HEK293 (cell line): ENCODE data around the gene TRMT44.

Experiments used
- CTCF ChIA-PET: fragments of 350-600 bp; formaldehyde crosslinking; extraction: SDS; loops from one replicate; lab custom pipeline; 2021; ENCODE audit warnings: antibody characterized with exemption; lab: Yijun Ruan, JAX
- POLR2A ChIA-PET: fragments of 300-600 bp; formaldehyde crosslinking; extraction: SDS; loops from one replicate; lab custom pipeline; 2020; ENCODE audit warnings: antibody characterized with exemption, inconsistent platforms; lab: Yijun Ruan, JAX
- H3K27ac ChIP-seq: fragments of 200-500 bp; sonication (Bioruptor generic); 2 replicates; pipeline ENCODE4 v1.5.1; 2014; ENCODE audit warnings: low read depth, low read length, control low read depth, inconsistent platforms; ENCODE audit errors: extremely low read depth
- H3K36me3 ChIP-seq, 2 experiments: fragments of 200-500 bp in 1 of 2; sonication (Bioruptor generic) in 1 of 2; 1 replicate in 1 of 2; 2 replicates in 1 of 2; pipeline ENCODE4 v1.5.1; 2014 to 2017; ENCODE audit warnings: inconsistent platforms in 2 of 2, low read length in 2 of 2; ENCODE audit not compliant: control insufficient read depth in 2 of 2, insufficient read depth in 1 of 2
- H3K4me1 ChIP-seq: fragments of 200-500 bp; sonication (Bioruptor generic); 2 replicates; pipeline ENCODE4 v1.5.1; 2014; ENCODE audit warnings: mild to moderate bottlenecking, low read length, inconsistent platforms; ENCODE audit not compliant: control insufficient read depth, insufficient read depth
- H3K4me3 ChIP-seq: 2 replicates; pipeline ENCODE4 v1.5.1; 2011; ENCODE audit warnings: low read depth, mild to moderate bottlenecking, control low read depth, low read length, moderate library complexity
- H3K9me3 ChIP-seq: fragments of 200-500 bp; sonication (Bioruptor generic); 2 replicates; pipeline ENCODE4 v1.5.1; 2014; ENCODE audit warnings: low read depth, low read length, inconsistent platforms; ENCODE audit not compliant: control insufficient read depth, insufficient read depth
- BCL11B ChIP-seq: fragments of 450-650 bp; formaldehyde crosslinking; IDR thresholded peaks from 2 replicates; pipeline ENCODE4 v1.5.1; 2016; ENCODE audit warnings: low read depth, missing biosample characterization, missing genetic modification characterization
- GLI4 ChIP-seq: fragments of 450-650 bp; formaldehyde crosslinking; IDR thresholded peaks from 2 replicates; pipeline ENCODE4 v1.5.1; 2016; ENCODE audit warnings: missing biosample characterization, missing genetic modification characterization
- TCF7L2 ChIP-seq: IDR thresholded peaks from 2 replicates; pipeline ENCODE4 v1.6.1; 2011; ENCODE audit warnings: low read depth, mild to moderate bottlenecking, inconsistent platforms, low read length, moderate library complexity, borderline replicate concordance
- WT1 ChIP-seq: fragments of 450-650 bp; formaldehyde crosslinking; IDR thresholded peaks from 2 replicates; pipeline ENCODE4 v1.5.1; 2016; ENCODE audit warnings: missing biosample characterization, missing genetic modification characterization
- ZBTB26 ChIP-seq: fragments of 450-650 bp; formaldehyde crosslinking; optimal IDR thresholded peaks from 2 replicates; pipeline ENCODE3; 2016; ENCODE audit warnings: missing biosample characterization, mild to moderate bottlenecking, missing genetic modification characterization
- ZBTB49 ChIP-seq: fragments of 450-650 bp; formaldehyde crosslinking; IDR thresholded peaks from 2 replicates; pipeline ENCODE4 v1.5.1; 2016; ENCODE audit warnings: missing biosample characterization, missing genetic modification characterization, low read depth
- ZNF138 ChIP-seq: fragments of 450-650 bp; formaldehyde crosslinking; IDR thresholded peaks from 2 replicates; pipeline ENCODE4 v1.5.1; 2016; ENCODE audit warnings: missing biosample characterization, missing genetic modification characterization, borderline replicate concordance
- ZNF221 ChIP-seq: fragments of 450-650 bp; formaldehyde crosslinking; IDR thresholded peaks from 2 replicates; pipeline ENCODE4 v1.5.1; 2017; ENCODE audit warnings: missing biosample characterization, missing genetic modification characterization, borderline replicate concordance
- ZNF335 ChIP-seq: fragments of 450-650 bp; formaldehyde crosslinking; conservative IDR thresholded peaks from 2 replicates; pipeline ENCODE4 v1.5.1; 2016; ENCODE audit warnings: missing biosample characterization, missing genetic modification characterization
- ZNF514 ChIP-seq: fragments of 450-650 bp; formaldehyde crosslinking; IDR thresholded peaks from 2 replicates; pipeline ENCODE4 v1.5.1; 2016; ENCODE audit warnings: missing biosample characterization, missing genetic modification characterization
- ZNF529 ChIP-seq: fragments of 450-650 bp; formaldehyde crosslinking; IDR thresholded peaks from 2 replicates; pipeline ENCODE4 v1.5.1; 2017; ENCODE audit warnings: missing genetic modification characterization, missing biosample characterization; ENCODE audit not compliant: insufficient replicate concordance
- ZNF626 ChIP-seq: fragments of 450-650 bp; sonication (Bioruptor Pico); formaldehyde crosslinking; IDR thresholded peaks from 2 replicates; pipeline ENCODE4 v1.5.1; 2018; ENCODE audit warnings: missing biosample characterization, missing genetic modification characterization, inconsistent platforms
- TF ChIP-seq, protein P1 (sequence below): fragments of 450-650 bp; formaldehyde crosslinking; IDR thresholded peaks from 2 replicates; pipeline ENCODE4 v1.5.1; 2016; ENCODE audit warnings: missing biosample characterization, missing genetic modification characterization, borderline replicate concordance

Gene TRMT44

GRCh38 chr4:8391071-8391470, 49.5 kb upstream of the TRMT44 start:
- no peak overlapping the region for H3K27ac ChIP-seq
- ChIA-PET CTCF (interaction anchor here (0.7 kb wide), 1 partner anchor 12 kb away, joined by 4 read pairs; no protein-coding TSS in a partner anchor), POLR2A (no interaction called here)
- H3K4me3 ChIP-seq: no peak overlapping the region
- peaks cover 0 to 45% of the 10 kb centered on the region in 2 experiments; a peak in 1 of 3 replicates for H3K36me3 ChIP-seq
- H3K4me1 ChIP-seq: no peaks in the 10 kb centered on the region
- H3K9me3 ChIP-seq: no peaks in the 10 kb centered on the region
- TF ChIP-seq TCF7L2: no peak

DNA sequence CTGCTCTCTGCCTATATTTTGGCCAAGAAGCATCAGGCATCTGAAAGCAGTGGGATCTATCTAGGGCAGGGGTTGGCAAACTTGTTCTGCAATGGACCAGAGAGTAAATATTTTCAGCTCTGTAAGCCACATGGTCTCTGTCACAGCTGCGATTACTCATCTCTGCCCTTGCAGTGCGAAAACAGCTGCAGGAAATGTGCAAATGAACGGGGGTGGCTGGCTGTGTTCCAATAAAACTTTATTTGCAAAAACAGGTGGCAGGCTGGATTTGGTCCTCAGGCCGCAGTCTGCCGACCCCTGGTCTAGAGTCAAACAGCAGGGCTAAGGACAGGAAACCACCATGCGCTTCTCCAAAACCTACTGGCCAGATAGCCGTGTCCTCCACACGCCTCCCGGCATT, 48.6 kb upstream of the TRMT44 start:
- Histone ChIP-seq H3K4me3 (no peak overlapping the region), H3K36me3 (peaks cover 0 to 42% of the 10 kb centered on the region in 2 experiments; a peak in 1 of 3 replicates), H3K9me3 (no peaks in the 10 kb centered on the region), H3K4me1 (no peaks in the 10 kb centered on the region), H3K27ac (no peak overlapping the region)
- ChIA-PET CTCF (interaction anchor here (0.6 to 0.7 kb wide), 3 partner anchors 11 to 36 kb away, joined by 3 to 4 read pairs (median 3); no protein-coding TSS in a partner anchor), POLR2A (no interaction called here)
- TF ChIP-seq ZNF221 (tag by site-specific recombination) (no peak), GLI4 (no peak), WT1 (tag by site-specific recombination) (no peak), ZBTB26 (tag by site-specific recombination) (no peak), ZNF335 (no peak), ZNF138 (tag by site-specific recombination) (no peak), BCL11B (no peak), ZNF514 (no peak), ZBTB49 (tag by site-specific recombination) (no peak)
- TF ChIP-seq, protein P1, sequence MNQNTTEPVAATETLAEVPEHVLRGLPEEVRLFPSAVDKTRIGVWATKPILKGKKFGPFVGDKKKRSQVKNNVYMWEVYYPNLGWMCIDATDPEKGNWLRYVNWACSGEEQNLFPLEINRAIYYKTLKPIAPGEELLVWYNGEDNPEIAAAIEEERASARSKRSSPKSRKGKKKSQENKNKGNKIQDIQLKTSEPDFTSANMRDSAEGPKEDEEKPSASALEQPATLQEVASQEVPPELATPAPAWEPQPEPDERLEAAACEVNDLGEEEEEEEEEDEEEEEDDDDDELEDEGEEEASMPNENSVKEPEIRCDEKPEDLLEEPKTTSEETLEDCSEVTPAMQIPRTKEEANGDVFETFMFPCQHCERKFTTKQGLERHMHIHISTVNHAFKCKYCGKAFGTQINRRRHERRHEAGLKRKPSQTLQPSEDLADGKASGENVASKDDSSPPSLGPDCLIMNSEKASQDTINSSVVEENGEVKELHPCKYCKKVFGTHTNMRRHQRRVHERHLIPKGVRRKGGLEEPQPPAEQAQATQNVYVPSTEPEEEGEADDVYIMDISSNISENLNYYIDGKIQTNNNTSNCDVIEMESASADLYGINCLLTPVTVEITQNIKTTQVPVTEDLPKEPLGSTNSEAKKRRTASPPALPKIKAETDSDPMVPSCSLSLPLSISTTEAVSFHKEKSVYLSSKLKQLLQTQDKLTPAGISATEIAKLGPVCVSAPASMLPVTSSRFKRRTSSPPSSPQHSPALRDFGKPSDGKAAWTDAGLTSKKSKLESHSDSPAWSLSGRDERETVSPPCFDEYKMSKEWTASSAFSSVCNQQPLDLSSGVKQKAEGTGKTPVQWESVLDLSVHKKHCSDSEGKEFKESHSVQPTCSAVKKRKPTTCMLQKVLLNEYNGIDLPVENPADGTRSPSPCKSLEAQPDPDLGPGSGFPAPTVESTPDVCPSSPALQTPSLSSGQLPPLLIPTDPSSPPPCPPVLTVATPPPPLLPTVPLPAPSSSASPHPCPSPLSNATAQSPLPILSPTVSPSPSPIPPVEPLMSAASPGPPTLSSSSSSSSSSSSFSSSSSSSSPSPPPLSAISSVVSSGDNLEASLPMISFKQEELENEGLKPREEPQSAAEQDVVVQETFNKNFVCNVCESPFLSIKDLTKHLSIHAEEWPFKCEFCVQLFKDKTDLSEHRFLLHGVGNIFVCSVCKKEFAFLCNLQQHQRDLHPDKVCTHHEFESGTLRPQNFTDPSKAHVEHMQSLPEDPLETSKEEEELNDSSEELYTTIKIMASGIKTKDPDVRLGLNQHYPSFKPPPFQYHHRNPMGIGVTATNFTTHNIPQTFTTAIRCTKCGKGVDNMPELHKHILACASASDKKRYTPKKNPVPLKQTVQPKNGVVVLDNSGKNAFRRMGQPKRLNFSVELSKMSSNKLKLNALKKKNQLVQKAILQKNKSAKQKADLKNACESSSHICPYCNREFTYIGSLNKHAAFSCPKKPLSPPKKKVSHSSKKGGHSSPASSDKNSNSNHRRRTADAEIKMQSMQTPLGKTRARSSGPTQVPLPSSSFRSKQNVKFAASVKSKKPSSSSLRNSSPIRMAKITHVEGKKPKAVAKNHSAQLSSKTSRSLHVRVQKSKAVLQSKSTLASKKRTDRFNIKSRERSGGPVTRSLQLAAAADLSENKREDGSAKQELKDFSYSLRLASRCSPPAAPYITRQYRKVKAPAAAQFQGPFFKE (tag by site-specific recombination): no peak

GRCh38 chr4:8392591-8393190, 47.9 kb upstream of the TRMT44 start:
- no peak overlapping the region for H3K4me3 ChIP-seq
- CTCF ChIA-PET: no interaction called here
- H3K27ac ChIP-seq: no peak overlapping the region
- TF ChIP-seq ZNF529 (tag by site-specific recombination) (no peak), ZNF626 (tag by site-specific recombination) (no peak)
- no peaks in the 10 kb centered on the region for H3K4me1 ChIP-seq
- POLR2A ChIA-PET: no interaction called here
- H3K9me3 ChIP-seq: no peaks in the 10 kb centered on the region
- peaks cover 0 to 45% of the 10 kb centered on the region in 2 experiments; a peak in 1 of 3 replicates for H3K36me3 ChIP-seq
